GM10248 (cell line): ENCODE results near the gene DSCAML1.

Experiments used
- CTCF ChIA-PET: fragments of 300-600 bp; sonication (Branson Sonifier 250); formaldehyde crosslinking; extraction: SDS; loops from one replicate; lab custom pipeline; 2021; ENCODE audit warnings: antibody characterized with exemption; lab: Yijun Ruan, JAX
- POLR2A ChIA-PET: fragments of 350-650 bp; sonication (Branson Sonifier 250); formaldehyde crosslinking; extraction: SDS; loops from one replicate; lab custom pipeline; 2020; ENCODE audit warnings: antibody characterized with exemption; lab: Yijun Ruan, JAX
- DNase-seq: peaks from one replicate; pipeline ENCODE4 v3.0.0; 2012; ENCODE audit errors: extremely low spot score
- TF ChIP-seq, protein P1 (sequence below): IDR thresholded peaks from 2 replicates; pipeline ENCODE4 v1.5.1; 2012; ENCODE audit warnings: mild to moderate bottlenecking, low read depth; ENCODE audit errors: extremely low read depth, missing control alignments, control extremely low read depth

The DSCAML1 gene

DNA sequence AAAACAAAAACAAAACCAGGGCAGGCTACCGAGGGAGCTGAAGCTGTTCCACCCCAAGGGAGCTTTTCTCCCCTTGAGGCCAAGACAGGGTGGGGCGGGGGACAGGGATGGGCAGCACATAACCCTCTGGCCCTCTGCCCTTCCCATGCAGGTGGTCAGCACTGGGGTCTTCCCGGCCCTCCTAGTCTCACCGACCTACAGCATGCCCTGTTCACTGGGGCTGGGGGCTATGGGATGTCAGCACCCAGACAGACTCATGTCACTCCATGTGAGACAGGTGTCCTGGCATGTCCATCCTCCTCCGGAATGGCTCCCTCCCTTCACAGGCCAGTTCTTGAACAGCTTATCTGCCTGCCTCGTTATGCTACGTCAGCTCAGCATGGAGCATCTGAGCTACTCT is 51.7 kb downstream of the DSCAML1 start:
- POLR2A ChIA-PET = no interaction called here
- no peak for DNase-seq
- CTCF ChIA-PET = no interaction called here
- TF ChIP-seq, protein P1, sequence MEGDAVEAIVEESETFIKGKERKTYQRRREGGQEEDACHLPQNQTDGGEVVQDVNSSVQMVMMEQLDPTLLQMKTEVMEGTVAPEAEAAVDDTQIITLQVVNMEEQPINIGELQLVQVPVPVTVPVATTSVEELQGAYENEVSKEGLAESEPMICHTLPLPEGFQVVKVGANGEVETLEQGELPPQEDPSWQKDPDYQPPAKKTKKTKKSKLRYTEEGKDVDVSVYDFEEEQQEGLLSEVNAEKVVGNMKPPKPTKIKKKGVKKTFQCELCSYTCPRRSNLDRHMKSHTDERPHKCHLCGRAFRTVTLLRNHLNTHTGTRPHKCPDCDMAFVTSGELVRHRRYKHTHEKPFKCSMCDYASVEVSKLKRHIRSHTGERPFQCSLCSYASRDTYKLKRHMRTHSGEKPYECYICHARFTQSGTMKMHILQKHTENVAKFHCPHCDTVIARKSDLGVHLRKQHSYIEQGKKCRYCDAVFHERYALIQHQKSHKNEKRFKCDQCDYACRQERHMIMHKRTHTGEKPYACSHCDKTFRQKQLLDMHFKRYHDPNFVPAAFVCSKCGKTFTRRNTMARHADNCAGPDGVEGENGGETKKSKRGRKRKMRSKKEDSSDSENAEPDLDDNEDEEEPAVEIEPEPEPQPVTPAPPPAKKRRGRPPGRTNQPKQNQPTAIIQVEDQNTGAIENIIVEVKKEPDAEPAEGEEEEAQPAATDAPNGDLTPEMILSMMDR = no peak

DNA sequence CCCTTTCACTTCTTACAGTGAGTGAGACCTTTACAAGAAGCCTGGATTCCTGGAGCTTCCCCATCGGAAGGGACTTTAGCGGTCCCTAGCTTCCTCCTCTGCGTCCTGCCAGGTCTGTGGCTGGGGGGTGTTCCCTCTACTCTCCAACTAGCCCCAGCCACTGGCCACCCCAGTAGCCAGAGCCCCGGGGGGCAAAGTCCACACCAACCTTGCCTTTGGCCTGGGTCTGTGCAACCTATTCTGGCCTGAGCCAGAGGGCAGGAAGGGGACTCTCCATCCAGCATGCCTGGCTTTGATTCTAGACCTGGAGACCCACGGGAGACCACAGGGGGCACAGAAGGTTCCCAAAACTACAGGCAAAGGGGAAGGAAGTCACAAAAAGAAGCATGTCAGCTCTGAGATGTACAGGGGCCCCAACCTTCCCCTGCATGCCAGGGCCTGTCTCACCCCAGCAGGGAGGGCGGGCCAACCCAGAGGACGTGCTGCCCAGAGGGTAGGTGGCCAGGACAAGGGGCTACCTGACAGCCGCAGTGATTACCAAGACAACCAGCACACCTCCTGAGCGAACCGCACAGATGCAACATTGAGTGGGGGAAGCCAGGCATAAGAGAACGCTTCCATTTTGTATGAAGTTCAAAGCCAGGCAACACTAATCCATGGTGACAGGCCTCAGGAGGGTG is 52.4 kb downstream of the DSCAML1 start:
- DNase-seq = no peak
- ChIA-PET CTCF (no interaction called here), POLR2A (no interaction called here)
- TF ChIP-seq, protein P1 = no peak

DNA sequence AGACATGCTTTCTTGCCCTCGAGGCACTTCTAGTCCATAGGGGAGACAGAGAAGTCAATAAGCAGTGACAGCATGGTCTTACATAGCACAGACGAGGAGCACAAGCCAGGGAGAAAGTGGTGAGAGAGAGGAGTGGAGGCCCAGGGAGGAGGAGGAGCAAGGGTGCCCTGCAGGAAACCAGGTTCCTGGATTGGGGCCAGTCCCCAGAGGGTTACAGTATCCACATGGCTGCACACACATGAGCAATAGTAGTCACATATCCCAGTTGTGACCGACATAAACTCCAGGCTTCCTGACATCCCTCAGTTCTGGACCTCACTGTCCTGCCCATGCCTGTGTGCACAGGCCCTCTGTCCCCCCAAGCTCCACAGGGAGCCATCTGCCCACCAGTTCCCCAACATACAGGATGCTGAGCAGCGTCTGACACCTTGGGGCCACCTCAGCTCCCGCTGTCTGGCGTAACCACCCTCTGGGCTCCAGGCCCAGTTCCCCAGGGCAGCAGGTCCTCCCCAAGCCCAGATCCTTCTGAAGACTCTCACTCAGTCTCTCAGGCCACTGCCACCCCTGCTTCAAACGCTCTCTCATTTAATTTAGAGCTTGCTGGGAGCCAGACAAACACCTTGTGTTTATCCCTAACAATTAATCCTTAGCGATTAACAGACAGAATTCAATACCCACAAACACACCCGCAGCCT is 53.7 kb downstream of the DSCAML1 start:
- TF ChIP-seq, protein P1 = no peak
- ChIA-PET POLR2A (no interaction called here), CTCF (interaction anchor here (1.6 kb wide), 1 partner anchor 65 kb away, joined by 3 read pairs; no protein-coding TSS in a partner anchor)
- DNase-seq = no peak

DNA sequence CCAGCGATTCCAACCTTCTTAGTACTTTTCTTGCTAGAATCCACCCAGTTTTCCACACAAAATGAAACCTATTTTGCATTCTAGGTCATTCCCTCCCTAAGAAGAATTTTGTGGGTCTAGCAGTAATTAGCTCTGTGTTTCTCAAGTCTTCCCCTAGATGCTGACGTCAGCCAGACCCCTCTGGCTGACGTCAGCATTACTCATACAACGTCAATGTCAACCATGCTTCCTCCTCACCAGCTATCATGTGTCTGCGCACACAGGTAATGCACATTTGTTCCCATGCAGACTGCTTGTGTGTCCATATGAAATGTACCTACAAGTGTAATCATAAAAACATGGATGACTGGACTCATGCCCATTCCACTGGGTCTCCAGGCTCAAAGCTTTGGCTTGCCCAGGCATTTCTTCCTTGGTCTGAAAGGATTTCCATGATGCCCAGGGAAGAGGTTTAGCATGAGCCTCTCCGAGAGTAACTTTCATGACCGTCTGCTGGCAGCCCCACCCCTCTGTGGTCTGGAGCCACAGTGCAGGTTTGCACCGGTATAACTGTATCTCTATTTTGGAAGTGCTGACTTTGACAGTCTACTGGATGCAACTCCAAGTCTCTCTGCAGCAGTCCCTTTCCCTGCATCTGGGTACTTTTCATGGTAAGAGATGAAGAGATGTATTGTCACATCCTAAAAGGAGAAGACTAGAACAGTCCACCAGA is 58.6 kb downstream of the DSCAML1 start:
- POLR2A ChIA-PET = no interaction called here

DNA sequence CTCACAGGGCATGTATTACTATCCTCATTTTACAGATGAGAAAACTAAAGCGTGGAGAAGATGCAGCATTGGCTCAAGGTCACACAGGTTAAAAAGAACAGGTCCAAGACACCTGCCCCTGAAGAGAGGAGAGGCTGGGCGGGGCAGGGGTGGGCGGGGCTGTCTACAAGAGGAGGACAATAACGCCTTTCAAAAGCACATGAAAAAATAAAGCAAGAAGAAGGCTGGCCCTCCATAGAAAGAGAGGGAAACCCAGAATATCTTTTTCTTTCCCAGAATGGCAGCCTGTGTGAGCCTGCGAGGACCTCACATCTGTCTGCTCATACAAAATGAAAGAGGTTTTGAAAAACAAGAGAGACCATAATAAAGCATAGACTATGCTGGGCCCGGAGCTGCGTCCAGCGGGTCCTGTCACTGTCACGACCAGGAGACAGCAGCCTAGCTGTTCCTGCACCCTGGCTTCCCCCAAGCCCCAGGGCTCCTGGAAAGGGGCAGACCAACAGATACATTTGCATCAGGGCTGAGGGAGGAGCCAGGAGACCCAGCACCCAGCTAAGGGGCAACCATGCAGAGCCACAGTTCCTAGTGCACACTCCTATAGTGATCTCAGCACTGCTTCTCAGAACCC is 61.6 kb downstream of the DSCAML1 start:
- ChIA-PET CTCF (no interaction called here), POLR2A (no interaction called here)
- no peak for DNase-seq
- TF ChIP-seq, protein P1 = no peak

More for the DNA sequence above, 58.6 kb downstream of the DSCAML1 start:
- CTCF ChIA-PET = no interaction called here
- no peak for DNase-seq
- TF ChIP-seq, protein P1 = no peak

DNA sequence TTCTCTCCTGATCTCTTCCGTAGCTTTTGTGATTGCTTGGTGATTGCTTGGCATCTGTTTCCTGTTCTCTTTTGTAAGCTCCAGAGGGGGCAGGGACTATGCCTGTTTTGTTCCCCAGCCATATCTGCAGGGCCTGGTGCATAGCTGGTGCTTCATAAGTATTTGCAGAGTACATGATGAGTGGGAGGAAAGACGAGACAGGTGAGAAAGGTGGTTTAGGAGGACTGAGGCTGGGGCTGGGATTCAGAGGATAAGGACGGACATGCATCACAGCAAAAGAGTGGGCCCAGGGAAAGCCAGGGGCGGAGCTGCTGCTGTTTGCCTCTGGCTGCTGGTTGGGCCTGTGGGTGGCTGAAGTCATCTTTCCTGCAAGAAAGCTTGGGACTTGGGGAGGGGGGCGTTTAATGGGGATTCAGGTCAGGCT is 62.4 kb downstream of the DSCAML1 start:
- CTCF ChIA-PET = no interaction called here
- DNase-seq = no peak
- TF ChIP-seq, protein P1 = no peak
- POLR2A ChIA-PET = no interaction called here
